Renal pelvis (tissue), 4 donors: ENCODE measurements around the gene GRIN2A. TPM values are rescaled to one million over a fixed set of nuclear protein-coding genes. Genes with fewer than 3 reads are reported as not detected.

Experiments
- DNase-seq: peaks from one replicate; pipeline ENCODE4 v3.0.0-alpha.2; 2013
- polyA plus RNA-seq, 3 donors: library from polyadenylated mRNA; unstranded; fragments of 120-200 nt; gene quantifications; one replicate each; pipeline ENCODE4 v1.2.1, GENCODE V29; 2013; ENCODE audit not compliant: insufficient read length in 3 of 3

GRIN2A gene
- polyA plus RNA-seq, 3 donors = 6.5 to 7.5 (median 6.6) TPM

DNA sequence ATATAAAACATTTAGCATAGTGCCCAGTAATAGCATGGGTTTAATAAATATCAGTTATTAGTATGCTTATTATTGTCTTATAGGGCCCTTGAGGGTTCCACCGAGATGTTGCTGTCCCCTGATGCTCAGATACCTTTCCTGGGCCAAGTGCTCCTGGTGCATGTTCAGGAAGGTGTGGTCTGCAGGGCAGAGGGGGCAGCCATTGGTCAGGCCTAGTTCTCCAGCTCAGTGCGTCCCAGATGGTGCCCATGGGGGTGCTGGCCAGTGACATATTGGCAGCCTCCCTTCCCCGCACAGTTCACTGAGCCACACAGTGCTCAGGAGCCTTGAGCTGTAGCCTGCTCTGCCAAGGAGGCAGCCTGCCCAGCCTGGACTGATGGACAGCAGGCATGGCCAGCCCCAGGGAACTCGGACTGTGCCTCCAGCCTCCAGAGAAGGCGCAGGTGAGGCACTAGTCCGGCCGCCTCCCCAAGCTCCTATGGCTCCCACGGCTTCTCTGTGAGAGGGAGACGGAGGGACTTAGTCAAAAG, 7.7 kb upstream of the GRIN2A start:
- no peak for DNase-seq

DNA sequence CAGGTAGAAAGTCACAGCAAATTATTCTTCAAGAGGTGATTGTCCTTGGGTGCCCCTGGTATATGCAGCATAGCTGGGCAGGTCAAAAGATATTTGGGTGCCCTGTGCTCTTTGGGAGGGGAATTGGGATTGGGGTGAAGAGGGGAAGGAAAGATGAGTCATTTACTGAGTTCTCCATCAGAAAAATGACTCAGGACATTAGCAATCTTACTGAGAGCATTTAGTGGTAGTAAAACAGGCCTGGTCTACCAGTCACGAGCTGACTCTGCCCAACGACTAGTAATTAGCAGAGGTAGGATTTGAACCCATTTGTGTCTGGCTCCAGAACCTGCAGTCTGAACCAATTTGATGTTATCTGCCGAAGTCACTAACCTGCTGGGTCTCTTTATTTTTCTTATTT, 6.0 kb upstream of the GRIN2A start:
- DNase-seq = no peak

DNA sequence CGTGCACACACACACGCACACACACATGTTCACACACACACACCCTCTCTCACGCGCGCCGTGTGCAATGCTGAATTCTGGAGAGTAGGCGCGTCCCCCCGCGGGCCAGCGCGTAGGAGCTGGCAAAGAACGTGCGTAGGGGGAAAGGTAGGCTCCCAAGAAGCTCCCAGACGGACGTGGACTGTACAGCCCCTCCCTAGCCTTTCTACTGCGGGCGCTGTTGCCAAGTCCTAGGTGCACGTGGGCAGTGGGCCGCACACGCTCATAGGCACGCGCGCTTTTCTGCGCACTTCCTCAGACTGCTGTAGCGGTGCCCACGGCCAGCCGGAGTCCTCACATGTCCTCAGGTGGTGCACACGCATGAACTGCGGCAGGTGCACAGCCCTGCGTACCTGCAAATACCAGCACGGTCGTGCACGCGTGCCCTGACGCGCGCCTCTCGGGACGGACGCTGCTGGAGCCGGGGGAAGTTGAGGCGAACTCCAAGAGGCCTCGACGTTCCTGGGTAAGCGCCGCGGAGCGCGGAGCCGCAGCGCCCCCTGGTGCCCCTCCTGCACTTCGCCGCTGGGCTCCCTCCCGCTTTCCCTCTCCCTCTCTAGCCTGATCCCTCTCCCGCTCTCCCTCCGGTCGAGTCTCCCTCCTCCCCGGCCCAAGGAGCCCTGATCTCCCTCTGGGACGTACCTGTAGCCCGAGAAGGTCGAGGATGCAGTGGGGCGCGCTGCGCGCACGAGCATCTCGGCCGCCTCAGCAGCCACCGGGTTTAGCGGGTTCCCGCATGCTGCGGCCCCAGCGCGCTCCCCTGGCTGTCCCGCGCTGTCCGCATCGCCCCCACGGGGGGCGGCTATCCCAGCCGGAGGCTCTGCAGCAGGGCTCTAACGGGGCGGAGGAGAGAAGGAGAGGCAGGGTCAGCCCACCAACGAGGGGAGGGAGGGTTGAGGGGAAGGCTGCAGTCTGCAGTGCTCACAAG, 749 bp downstream of the GRIN2A start:
- peak; percentile 68 for DNase-seq

DNA sequence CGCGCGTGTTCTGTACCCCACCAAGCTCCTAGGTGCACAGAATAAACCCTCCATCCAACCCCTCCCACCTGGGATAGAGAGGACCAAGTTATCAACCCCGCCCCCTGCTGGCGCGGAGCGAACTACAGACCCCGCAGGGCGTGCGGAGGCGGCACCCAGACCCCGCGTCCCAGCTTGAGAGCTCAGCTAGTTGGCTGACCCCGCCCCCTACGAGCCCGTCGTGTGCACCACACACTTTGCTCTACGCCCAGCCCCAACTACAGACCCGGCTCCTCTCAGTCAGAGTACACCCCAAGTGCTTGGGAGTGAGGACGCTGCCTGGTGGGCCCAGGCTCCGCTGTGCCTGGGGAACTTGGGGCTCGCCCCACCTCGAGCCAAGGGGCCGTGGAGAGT, 1.5 kb downstream of the GRIN2A start:
- DNase-seq = peak; percentile 66

DNA sequence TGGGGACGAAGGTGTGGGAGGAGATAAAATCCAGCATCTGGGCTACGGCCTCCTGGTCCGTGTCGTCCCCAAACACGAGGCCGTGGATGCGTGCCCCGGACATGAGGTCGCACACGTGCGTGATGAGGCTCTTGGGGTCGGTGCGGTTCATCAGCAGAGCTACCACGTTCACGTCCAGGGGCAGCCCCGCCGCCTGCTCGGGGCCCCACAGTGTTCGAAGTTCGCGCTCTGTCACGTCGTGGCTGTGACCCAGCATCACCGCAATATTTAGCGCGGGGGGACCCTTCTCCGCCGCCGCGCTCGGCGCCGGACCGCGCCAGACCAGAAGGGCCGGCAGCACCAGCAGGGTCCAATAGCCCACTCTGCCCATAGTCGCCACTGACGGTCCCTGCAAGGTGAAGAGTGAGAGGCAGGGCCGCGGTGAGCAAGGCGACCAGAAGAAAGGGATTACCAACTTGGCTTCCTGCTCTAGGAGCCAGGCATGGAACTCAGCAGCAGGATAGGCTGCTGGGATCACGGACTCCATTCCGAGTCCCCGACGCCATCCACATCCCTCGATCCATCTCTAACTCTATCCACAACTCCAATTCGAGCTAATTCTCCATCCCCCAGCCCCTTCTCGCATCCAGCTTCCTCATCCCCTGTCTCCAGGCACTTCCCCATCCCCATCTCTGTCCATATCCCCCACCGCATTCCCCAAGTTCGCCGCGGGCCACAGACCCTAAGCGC, 2.0 kb downstream of the GRIN2A start:
- no peak for DNase-seq

DNA sequence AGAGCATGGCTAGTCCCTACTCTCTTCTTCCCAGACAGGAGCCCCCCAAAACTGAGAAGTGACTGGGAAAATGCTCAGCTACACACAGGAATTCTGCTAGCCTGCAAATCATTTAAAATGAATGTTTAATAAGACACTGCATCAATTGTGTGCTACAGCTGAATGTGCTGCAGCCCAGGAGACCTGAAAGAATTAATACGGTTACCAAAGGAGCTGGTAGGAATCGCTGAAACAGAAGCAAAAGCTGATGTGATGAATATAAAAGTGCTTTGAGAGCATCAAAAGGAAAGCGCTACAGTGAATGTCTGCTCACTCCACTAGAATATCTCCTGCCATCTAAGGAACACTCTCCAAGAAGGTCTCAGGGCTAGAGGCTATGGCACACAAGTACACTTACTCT, 3.7 kb downstream of the GRIN2A start:
- no peak for DNase-seq

DNA sequence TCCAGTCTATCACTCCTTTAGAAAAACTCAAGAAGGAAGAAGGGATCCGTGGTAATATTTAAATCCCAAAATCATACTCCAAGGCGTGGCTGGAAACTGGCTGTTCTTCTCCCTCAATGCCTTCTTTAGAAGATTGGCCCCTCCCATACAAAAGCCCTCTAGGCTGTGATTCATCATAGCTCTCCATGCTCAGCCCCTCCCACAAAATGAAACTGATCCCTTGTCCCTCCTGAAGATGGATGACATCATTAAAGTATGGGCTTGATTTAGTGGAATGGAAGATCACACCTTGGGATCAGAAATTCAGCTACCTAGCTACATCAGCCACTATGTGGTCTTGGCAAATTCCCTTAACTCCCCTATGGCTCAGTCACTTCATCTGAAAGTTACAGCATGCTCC, 4.1 kb downstream of the GRIN2A start:
- DNase-seq = no peak

DNA sequence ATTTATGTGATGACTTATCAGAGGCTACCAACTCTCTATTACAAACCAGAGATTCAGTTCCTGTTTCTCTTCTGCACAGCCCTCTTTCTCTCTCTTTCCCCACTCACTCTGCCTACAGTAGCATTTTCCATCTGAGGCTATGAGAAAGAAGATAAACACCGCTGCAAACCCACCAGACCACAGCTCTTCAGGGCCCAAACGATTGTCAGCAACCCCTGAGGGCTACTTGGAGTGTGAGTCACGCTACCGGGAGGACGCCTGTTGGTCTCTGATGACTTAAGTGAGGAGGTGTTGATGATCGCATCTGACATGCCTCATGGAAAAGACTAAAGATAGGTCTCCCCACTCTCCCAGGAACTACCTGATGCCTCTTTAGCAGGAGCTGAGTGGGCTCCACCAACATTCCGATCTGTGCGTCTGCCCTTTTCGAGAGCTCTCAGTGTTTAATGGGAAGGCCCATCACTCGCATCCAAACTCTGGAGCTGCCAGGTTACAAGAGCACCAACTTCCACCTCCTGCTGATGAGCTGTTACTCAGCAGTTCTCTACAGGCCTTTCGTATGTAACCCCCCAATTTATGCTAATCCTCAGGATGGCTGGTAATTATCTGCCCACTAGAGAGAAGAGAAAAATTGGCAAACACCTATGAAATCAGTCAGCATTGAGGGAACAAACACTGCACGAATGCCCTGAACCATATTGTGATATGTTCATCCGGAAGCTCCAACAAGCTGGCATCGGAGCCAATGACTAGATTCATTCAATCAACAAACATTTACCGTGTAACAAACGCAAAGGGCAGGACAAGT, 9.2 kb downstream of the GRIN2A start:
- DNase-seq = no peak

DNA sequence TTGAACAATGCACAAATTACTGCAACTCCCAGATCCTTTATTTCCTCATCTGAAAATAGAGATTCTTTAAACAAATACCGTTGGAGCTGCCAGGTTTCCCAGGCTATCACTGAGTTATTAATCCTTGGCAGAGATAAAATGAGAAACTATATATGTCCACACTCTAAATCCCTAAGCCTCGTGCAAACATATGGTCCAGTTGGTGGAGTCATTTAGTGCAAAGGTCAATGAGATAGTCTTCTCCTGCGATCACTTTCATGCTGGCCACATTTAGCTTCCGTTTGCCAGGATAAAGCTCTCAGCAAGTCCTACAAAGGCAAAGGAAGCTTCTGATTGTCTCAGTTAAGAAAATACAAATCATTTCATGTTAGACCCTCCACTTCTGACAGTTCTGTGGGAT, 11.0 kb downstream of the GRIN2A start:
- DNase-seq = no peak

DNA sequence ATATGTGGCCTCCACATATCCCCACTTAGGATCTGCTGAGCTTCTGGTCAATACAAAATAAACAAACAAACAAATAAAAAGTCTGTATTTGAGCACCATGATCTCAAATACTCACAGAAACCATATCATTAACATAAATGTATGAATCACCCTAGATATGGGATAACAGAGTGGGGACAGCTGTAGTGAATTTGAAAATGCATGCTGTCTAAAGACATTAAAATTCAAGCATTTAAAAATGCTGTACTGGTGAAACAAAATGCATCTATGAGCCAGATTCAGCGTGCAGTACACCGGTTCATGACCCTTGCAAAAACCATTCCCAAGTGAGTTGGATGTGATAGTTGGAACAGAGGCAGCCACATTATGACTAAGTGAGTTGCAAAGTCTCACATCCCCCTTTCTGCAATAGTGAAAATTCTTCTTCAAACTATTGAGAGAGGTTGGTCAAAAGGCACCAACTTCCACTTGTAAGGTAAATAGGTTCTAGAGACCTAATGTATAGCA, 12.3 kb downstream of the GRIN2A start:
- DNase-seq = no peak

DNA sequence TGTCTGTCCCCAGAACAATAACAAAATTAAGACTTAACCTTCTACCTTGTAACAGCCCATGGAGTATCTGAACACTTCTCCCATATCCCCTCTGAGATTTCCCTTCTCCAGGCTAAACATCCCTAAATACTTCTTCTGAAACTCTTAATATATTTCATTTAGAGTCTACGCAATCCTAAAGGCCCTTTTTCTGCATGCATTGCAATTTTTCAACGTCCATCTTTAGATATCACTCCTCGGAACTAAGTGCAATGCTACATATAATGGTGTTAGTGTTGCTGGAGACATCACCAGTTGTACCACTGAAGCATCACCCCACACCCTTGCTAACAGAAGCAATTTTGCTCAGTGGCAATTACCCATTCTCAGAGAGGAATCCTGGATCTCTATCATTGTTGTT, 13.2 kb downstream of the GRIN2A start:
- no peak for DNase-seq

DNA sequence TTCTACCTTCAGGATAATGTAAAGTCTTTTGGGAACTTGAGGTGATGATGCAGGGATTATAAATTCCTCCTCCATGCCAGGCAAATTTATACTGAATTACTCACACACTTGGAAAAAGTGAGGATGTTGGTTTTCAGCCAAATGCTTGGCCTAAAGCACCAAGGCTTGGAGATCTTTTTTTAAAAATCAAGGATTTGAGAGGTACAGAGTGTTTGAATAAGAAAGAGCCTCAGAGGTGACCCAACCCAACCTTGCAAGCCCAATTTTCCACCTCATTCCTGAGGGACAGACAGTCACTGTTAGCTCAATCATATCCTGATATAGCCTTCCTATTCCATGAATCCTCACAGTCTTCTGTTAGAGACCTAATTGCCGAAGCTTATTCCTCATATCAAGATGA, 14.0 kb downstream of the GRIN2A start:
- no peak for DNase-seq

DNA sequence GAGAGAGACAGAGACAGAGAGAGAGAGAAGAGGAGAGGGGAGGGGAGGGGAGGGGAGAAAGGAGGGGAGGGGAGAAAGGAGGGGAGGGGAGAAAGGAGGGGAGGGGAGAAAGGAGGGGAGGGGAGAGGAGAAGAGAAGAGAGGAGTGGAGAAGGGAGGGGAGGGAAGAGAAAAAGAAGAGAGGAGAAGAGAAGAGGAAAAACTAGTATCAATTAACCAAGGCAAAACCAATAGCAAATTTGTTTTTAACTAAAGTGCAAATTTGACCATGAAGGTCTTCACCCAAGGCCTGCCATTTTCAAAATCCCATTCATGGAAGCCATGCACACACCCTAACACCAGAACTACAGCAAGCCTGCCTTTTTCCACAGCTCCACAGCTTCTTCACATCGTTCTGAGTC, 16.6 kb downstream of the GRIN2A start:
- DNase-seq = no peak

DNA sequence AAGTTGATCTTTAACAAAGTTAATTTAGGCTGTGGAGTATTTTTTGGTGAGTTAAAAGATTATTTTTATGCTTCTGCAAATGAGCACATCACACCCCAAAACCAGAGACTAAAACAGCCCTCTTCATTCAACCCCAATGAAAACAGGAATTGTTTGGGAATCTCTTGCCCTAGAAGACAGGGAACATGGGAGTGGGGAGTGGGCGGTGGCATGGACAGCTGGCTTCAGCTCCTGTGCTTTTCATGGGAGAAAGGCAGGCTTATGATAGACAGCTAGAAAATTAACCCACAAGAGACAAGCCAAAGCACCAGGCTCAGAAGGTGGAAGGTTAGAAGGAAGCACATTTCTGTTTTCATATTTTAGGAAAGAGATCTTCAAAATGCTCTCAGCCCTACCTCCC, 19.2 kb downstream of the GRIN2A start:
- no peak for DNase-seq

DNA sequence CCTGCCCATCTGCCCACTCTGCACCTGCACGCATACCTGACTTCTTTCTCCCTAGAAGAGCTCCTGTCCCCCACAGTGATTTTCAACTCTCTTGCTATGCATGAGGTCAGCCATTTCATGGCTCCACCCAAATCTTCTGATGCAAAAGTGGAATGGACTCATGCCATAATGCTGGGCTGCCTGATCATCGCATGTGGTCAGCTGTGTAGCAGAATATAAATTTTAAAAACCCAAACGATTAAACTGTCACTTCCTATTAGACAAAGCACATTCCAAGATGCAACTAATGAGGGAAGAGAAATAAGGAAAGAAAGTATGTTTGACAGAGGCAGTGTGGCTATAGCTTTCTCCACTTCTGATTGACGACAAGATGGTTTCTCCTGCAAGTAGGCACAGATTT, 26.1 kb downstream of the GRIN2A start:
- no peak for DNase-seq

DNA sequence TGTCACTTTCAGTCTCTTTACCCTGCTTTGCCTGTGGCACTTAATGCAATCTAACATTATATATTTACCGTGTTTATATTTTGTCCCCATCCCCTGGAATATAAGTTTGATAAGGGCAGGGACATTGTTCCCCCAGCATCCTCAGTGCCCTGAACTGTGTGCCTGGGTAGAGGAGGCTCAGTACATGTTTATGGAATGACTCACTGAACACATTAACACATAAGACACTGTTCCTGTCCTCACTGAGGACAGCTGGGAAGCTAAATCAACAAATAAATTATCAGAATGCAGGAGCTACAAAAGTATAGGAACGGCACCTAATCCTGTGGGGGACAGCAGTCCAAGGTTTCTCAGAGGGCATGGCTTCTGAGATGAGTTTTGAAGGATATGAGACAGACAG, 27.8 kb downstream of the GRIN2A start:
- DNase-seq = no peak

DNA sequence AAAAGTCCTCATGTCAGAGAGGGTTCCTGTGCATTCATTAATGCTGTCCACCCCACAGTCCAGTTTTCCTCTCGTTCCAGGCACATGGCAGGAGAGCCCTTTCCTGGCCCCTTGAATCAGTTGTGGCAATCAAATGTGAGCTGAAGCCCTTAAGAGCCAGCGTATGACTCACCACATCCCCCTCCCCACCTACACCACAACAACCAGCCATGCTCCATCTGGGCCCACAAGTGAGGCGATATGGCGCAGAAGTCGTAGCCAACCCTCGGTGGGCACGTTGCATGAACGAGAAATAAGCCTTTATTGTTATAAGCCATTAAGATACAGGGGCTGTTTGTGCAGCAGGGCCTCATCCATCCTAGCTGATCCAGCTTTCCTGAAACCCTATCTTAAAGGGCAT, 28.2 kb downstream of the GRIN2A start:
- no peak for DNase-seq

DNA sequence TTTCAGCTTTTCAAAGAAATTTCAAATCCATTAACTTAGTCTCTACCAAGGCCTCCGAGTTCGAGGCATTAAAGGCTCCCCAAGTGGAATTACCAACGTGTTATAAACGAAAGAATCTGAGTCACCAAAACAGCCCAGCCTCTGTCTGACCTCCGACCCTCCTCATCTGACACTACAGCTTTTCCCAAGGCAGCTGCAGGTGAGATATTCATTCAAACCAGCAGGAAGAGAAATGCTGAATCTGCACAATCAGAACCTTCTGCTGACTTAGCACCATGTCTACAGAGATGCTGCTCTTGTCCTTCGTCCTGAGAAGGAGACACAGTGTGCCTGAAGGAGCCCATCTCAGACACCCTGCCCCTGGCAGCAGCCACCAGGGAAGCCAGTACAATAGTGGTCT, 30.5 kb downstream of the GRIN2A start:
- DNase-seq = no peak

DNA sequence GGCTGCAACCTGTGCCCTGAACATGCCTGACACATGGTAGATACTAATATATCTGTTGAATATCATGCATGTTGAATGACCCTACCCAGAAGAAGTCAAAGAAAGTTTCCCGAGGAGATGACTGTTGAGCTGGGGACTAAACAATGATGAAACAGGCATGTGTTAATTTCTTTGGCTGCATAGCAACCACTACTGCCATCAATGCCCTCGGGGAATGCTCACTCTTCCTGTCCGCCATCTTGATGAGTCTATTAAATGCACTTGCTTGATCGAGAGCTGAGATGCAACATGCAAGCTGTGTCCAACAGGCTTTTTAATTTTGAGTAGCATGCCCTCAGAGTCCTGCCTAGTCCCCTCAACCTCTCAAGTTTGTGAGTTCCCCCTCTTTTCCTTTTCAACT, 31.3 kb downstream of the GRIN2A start:
- DNase-seq = no peak

DNA sequence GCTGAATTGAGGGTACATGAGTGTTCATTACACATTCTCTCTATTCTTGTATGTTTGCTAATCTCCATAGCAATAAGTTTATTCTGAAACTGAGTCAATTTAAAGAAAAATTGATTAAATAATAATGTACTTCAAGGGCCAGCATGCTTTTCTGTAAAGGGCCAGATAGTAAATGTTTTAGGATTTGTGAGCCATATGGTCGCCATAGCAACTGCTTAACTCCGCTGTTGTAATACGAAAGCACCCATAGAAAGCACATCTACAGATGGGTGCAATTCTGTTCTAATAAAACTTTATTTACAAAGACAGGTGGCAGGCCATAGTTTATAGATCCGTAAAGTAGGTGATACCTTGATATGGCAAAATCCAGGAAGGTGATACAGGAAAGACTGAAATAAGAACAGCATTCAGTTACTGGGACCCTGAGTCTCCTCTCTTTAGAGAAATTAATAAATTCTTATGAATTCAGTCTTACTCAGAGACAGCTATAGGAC, 36.6 kb downstream of the GRIN2A start:
- no peak for DNase-seq

DNA sequence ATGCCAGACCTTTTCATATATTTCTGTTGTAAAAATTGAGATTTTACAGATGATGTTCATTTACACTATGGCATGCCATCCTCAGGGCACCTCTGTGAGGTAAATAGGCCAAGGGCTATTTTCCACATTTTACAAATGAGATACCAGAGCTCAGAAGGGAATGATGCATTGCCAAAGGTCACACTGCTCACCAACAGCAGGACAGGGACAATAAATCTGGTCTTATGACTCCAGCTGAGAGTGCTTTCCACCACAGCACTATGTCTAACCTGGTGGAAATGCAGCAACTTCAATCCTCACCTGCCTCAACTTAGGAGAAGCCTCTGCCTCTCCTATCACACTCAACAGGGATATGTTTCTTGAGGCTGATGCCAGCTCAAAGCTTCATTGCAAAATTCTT, 40.6 kb downstream of the GRIN2A start:
- DNase-seq = peak; percentile 47

DNA sequence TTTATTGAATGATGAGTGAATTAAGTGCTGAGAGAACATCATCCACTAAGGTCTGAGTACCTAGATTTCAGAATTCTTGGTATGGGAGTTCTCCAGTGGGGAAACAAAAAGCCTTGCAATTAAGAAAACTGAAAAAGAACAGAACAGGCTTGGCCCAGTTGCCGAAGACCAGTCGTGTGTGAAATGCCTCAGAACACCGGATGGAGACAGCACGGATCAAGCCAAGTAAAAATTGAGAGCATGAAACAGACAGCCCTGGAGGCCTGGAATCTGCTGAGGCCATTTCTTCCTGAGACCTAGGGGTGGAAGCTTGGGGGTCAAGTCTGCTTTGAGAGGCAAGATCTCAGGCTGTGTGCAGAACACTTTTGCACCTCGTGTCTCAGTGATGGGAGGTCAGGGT, 43.3 kb downstream of the GRIN2A start:
- no peak for DNase-seq
